Activated CD4-positive, CD25-positive, alpha-beta regulatory T cell treated with anti-CD3 and anti-CD28 coated beads, Interleukin-2, amount 50 U/mL, for 16 hours (primary cell): Measurements from ENCODE around the gene TULP1.
A peak's percentile ranks its signal among the peaks of the same experiment; 100 is the strongest.

Source experiments
- DNase-seq: peaks from one replicate; pipeline ENCODE4 v3.0.0-alpha.2; 2020; ENCODE audit warnings: low read depth, low spot score

The TULP1 gene

DNA sequence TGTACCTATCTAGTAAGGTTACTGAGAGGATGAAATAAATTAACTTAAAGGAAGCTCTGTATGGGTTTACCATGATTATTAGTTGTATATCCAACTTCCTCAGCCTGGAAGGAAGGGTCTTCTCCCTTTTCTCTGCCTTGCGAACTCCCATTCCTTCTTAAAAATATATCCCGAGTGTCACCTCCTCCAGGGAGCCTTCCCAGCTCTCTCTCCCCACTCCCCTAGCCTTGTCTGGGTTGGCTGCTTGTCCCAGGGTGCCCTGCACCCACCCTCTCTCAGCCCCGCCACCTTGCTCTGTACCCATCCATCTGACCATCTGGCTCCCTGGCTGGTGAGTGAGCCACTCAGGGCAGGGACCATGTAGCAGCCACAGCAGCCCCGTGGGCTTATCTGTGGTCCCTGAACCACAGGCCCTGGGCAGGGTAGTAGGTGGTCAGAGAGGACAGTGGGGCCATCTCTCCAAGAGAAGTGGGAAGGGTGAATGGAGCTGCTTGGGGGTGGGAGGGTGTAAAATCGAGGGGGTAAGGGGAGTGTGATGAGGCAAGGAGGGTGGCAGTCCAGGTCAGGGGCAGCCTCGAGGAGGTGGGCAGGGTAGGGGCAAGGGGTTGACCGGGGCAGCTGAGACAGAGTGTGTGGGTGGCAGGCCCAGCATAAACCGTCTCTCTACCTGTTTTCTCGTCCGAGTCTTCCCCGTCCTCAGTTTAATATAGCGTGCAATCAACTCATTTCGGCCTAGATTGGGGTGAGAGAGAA lies 28.6 kb downstream of the TULP1 start:
- no peak for DNase-seq

DNA sequence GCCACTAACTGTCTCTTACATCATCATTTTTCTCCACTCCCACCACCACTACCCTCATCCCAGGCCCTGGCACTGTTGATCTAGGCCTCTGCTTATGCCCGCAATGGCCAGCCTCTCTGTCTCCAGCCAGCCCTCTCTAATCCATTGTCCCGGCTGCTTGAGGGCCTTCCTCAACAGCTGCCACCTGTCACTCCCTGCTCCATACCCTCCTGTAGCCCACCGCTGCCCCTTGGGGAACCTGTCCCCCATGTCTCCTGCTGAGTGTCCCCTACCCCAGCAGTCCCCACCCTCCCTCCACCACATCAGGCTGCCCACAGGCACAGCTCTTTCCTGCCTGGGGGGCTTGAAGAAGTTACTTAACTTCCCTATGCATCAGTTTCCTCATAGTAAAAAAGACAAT lies 29.2 kb downstream of the TULP1 start:
- no peak for DNase-seq

GRCh38 chr6:35483062-35483461 lies 29.6 kb downstream of the TULP1 start:
- DNase-seq = no peak

GRCh38 chr6:35481226-35481625 lies 31.5 kb downstream of the TULP1 start:
- no peak for DNase-seq

DNA sequence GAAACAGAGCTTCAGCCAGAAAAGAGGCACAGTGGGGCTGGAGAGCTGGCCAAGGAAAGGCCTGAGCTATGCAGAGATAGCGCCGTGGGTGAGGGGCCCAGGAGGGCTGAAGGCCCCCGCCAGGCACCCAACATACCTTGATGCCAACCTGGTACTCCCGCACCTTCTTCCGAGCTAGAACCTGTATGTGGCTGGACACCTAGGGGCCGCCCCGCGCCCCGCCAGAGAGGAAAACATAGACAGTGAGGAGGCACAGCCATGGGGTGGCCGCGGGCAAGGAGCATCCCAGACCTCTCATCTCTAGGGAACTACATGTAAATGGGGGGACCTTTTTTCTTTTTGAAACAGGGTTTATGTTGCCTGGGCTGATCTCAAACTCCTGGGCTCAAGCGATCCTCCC lies 32.5 kb downstream of the TULP1 start:
- DNase-seq = no peak

- DNase-seq = no peak
Observed at GRCh38 chr6:35478259-35478658, 34.4 kb downstream of the TULP1 start.

DNA sequence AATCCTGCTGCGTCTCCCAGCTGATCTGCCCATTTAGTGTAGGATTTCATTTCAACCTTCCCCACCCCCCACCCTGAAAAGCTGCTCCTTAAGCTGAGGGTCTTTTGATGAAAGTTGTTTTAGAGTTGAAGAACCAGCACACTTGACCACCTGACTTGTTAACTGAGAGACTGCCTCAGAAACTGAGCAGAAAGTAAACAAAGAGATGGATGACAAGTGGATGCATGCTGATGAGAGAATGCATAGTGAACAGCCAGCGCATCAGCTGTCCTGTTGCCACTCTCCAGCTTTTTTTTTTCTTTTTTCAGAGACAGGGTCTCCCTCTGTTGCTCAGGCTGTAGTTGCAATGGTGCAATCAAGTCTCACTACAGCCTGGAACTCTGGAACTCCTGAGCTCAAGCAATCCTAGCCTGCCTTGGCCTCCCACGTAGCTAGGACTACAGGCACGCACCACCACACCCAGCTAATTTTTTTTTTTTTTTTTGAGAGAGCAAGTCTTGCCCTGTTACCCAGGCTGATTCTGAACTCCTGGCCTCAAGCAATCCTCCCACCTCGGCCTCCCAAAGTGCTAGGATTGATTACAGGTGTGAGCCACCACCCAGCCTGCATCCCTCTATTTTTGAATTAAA lies 35.0 kb downstream of the TULP1 start:
- no peak for DNase-seq

DNA sequence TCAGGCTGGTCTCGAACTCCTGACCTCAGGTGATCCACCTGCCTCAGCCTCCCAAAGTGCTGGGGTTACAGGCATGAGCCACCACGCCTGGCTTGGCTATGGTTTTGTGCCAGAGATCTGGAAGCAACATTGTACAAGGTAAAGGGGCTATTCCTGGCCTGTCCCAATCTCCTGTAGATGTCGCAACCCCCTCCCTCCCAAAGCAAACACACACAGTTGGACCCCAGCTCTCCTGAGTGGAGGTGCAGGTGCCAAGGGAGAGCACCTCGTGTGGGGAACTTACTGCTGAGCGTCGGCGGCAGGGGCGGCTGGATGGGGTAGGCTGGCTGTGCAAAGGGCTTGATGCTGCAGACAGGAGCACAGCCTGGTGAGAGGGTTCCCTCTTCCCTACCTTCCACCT lies 35.7 kb downstream of the TULP1 start:
- no peak for DNase-seq

DNA sequence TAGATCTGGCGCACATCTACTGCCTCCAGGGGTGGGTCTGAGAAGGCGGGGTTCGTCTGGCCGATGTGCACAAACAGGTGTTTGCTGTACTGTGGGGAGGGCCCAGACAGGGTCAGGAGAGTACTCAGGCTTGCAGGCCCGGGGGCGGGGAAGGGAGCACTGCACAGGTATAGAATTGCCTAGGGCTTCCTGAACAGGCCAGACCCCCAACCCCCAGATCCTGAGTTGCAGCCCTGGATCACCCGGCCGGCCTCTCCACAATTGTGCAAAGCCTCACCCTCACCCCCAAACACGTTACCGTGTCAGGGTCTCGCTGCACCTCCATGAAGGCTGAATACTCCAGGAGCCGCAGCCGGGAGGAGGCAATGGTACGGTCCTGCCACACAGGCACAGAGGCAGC lies 36.7 kb downstream of the TULP1 start:
- no peak for DNase-seq

GRCh38 chr6:35475573-35475972 lies 37.1 kb downstream of the TULP1 start:
- DNase-seq = no peak

- no peak for DNase-seq
Observed at GRCh38 chr6:35474942-35475570, 37.6 kb downstream of the TULP1 start.

DNA sequence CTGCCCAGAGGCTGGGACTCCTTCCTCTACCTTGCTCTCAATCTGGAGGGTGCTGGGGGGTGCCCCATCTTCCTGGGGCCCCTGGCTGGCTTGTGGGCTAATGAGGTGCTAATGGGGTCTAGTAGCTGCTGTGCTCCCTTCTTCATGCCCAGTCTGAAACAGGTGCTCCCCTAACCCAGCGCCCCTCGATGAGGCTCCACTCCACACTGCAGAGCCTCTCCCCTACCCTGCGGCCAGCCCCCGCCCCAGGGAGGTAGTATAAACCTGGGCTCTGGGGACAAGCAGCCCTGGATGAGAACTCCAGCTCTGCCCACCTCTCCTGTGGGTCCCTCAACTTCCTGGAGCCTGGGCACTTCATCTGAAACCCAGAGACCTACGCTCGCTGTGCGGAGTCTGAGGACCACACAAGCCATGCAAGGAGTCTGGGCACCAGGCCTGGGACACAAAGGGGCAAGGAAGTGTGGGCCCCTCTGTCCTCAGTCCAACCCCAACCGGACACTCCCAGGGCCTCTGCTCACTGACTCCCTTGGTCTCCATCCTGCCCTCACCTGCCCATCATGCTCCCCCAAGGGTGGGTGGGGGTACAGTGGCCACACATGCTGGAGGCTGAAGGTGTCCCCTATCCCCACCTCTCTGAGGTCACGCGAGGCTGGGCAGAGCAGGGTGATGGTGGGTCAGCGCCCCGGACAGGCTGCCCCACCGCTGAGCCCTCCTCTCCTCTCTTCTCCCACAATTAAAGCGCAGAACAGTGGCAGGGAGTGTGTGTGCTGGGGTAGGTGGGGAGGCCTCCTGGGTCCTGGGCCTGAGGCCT lies 38.4 kb downstream of the TULP1 start:
- DNase-seq = no peak

DNA sequence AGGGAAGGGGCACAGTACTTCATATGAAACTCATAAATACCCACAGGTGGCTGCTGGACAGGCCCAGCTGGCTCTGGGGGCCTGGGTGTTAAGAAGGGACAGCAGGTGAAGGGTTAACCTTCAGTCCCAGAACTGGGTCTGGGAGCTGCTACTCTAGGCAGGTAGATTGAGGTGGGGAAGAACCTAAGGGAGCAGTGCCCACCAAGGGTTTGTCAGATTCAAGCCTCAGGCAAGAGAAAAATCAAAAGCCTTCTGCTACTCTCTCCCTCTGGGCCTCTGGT lies 38.9 kb downstream of the TULP1 start:
- DNase-seq = no peak

- no peak for DNase-seq
Observed at GRCh38 chr6:35473075-35473849, 39.4 kb downstream of the TULP1 start.

GRCh38 chr6:35471836-35472345 lies 40.8 kb downstream of the TULP1 start:
- DNase-seq = no peak

- no peak for DNase-seq
Observed at GRCh38 chr6:35470663-35471120, 42.0 kb downstream of the TULP1 start.

DNA sequence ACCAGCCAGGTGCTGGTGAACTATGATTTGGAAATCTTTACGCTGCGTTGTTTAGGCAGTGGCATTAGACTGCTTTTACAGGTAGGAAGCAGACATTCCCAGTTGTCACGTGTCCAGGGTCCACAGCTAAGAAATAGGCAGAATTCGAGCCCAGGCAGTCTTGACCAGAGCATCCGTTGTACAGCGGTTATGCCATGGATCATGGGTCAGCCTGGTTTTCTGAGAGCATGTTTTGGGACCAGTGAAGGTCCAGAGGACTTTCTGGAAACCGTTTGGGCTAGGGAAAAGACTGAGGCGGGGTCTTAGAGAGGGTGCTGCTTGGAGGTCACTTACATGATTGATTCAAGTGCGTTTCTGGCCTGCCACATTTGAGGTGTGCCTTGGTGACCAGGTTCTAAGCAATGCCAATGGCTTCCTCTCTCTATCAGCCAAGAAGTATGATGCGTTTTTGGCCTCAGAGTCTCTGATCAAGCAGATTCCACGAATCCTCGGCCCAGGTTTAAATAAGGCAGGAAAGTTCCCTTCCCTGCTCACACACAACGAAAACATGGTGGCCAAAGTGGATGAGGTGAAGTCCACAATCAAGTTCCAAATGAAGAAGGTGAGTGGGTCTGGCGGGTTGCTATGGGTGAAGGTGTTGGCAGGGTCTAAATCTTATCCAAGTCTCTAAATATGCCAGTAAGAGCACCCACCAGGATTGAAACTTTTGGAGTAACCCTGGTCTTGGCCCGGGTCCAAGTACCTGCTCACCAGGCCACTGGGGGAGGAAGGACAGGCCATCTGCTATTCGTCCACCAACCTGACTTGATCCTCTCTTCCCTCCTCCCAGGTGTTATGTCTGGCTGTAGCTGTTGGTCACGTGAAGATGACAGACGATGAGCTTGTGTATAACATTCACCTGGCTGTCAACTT lies 42.7 kb downstream of the TULP1 start:
- no peak for DNase-seq

DNA sequence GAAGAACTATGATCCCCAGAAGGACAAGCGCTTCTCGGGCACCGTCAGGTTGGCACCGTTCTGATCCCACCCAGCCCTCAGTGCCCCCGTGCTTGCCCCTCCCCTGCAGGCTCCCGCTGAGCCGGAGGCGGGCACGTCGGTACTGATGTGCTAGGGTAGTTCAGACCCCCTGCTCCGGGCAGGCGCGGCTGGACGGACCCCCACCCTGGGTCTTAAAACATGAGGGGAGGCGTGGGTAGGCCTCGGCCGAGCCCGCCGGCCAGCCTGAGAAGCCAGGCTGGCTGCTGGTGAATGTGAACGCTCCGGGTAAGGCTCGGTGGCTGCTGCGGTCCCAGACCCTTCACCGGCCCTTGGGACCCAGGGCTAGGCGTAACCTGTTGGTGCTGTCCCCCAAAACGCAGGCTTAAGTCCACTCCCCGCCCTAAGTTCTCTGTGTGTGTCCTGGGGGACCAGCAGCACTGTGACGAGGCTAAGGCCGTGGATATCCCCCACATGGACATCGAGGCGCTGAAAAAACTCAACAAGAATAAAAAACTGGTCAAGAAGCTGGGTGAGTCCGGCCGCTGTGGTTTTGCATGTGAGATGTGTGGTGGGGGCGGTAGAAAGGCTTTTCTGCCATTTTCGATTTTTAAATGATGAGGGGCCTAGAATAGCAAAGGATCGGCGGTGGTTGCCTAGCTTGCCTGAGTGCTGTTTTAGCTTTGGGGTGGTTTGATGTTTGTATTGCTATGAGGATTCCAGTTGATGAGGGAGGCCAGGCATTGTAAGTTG lies 43.5 kb downstream of the TULP1 start:
- DNase-seq = no peak

GRCh38 chr6:35468181-35468979 lies 44.3 kb downstream of the TULP1 start, which contains the start of gene RPL10A:
Gene RPL10A (plus strand): TSS chr6:35468401. CDS start chr6:35468435, 34 bp downstream.
- DNase-seq = peak; percentile 93
